ENCODE data around the gene PTGS1. TPM values are rescaled to one million over a fixed set of nuclear protein-coding genes. Genes with fewer than 3 reads are reported as not detected.

Gene PTGS1
- total RNA-seq, 1 donor from 2014 or later: 0.97 TPM

GRCh38 chr9:122376796-122377195 lies 6.0 kb downstream of the PTGS1 start:
- TF ChIP-seq CTCF (IDR thresholded peaks at IDR 0.05): no peak
- DNase-seq (ENCODE audit: low spot score): peak; percentile 25
- no peaks in the 10 kb centered on the region for H3K9me3 Mint-ChIP-seq (ENCODE audit: low read depth)
- peaks cover 17% of the 10 kb centered on the region for H3K4me1 Mint-ChIP-seq (ENCODE audit: low read depth)
- H3K27me3 Mint-ChIP-seq (ENCODE audit: low read depth): peaks cover 5% of the 10 kb centered on the region
- no peak overlapping the region for H3K4me3 Mint-ChIP-seq (ENCODE audit: unreplicated experiment)
- no peak overlapping the region for H3K27ac Mint-ChIP-seq (ENCODE audit: unreplicated experiment)
- no peaks in the 10 kb centered on the region for H3K36me3 Mint-ChIP-seq (ENCODE audit: low read depth)

GRCh38 chr9:122377241-122378164 lies 6.7 kb downstream of the PTGS1 start:
- no peak for TF ChIP-seq CTCF (IDR thresholded peaks at IDR 0.05)
- Mint-ChIP-seq H3K4me3 (ENCODE audit: unreplicated experiment) (no peak overlapping the region), H3K4me1 (ENCODE audit: low read depth) (peaks cover 17% of the 10 kb centered on the region), H3K36me3 (ENCODE audit: low read depth) (no peaks in the 10 kb centered on the region), H3K27ac (ENCODE audit: unreplicated experiment) (no peak overlapping the region), H3K27me3 (ENCODE audit: low read depth) (peaks cover 5% of the 10 kb centered on the region), H3K9me3 (ENCODE audit: low read depth) (no peaks in the 10 kb centered on the region)
- DNase-seq (ENCODE audit: low spot score): peak; percentile 63

GRCh38 chr9:122378236-122378635 lies 7.4 kb downstream of the PTGS1 start:
- Mint-ChIP-seq H3K9me3 (ENCODE audit: low read depth) (no peaks in the 10 kb centered on the region), H3K27me3 (ENCODE audit: low read depth) (peaks cover 2% of the 10 kb centered on the region), H3K4me1 (ENCODE audit: low read depth) (peaks cover 23% of the 10 kb centered on the region), H3K36me3 (ENCODE audit: low read depth) (no peaks in the 10 kb centered on the region), H3K27ac (ENCODE audit: unreplicated experiment) (no peak overlapping the region), H3K4me3 (ENCODE audit: unreplicated experiment) (no peak overlapping the region)
- no peak for TF ChIP-seq CTCF (IDR thresholded peaks at IDR 0.05)
- DNase-seq (ENCODE audit: low spot score): peak; percentile 74

GRCh38 chr9:122379340-122379739 lies 8.5 kb downstream of the PTGS1 start:
- H3K4me1 Mint-ChIP-seq (ENCODE audit: low read depth): peaks cover 30% of the 10 kb centered on the region
- no peaks in the 10 kb centered on the region for H3K9me3 Mint-ChIP-seq (ENCODE audit: low read depth)
- no peak for DNase-seq (ENCODE audit: low spot score)
- TF ChIP-seq CTCF (IDR thresholded peaks at IDR 0.05): peak; percentile 62
- H3K36me3 Mint-ChIP-seq (ENCODE audit: low read depth): no peaks in the 10 kb centered on the region
- H3K4me3 Mint-ChIP-seq (ENCODE audit: unreplicated experiment): no peak overlapping the region
- no peak overlapping the region for H3K27ac Mint-ChIP-seq (ENCODE audit: unreplicated experiment)
- H3K27me3 Mint-ChIP-seq (ENCODE audit: low read depth): peaks cover 2% of the 10 kb centered on the region

- peaks cover 2% of the 10 kb centered on the region for H3K27me3 Mint-ChIP-seq (ENCODE audit: low read depth)
- H3K4me1 Mint-ChIP-seq (ENCODE audit: low read depth): peaks cover 29% of the 10 kb centered on the region
- no peak overlapping the region for H3K27ac Mint-ChIP-seq (ENCODE audit: unreplicated experiment)
- H3K9me3 Mint-ChIP-seq (ENCODE audit: low read depth): no peaks in the 10 kb centered on the region
- no peaks in the 10 kb centered on the region for H3K36me3 Mint-ChIP-seq (ENCODE audit: low read depth)
- TF ChIP-seq CTCF (IDR thresholded peaks at IDR 0.05): no peak
- no peak overlapping the region for H3K4me3 Mint-ChIP-seq (ENCODE audit: unreplicated experiment)
- peak; percentile 20 for DNase-seq (ENCODE audit: low spot score)
These were observed 9.5 kb downstream of the PTGS1 start for GRCh38 chr9:122380293-122380692.

Measured in chondrocyte (in vitro differentiated cells).